ENCODE measurements around the gene TUBB1.

Gene TUBB1

DNA sequence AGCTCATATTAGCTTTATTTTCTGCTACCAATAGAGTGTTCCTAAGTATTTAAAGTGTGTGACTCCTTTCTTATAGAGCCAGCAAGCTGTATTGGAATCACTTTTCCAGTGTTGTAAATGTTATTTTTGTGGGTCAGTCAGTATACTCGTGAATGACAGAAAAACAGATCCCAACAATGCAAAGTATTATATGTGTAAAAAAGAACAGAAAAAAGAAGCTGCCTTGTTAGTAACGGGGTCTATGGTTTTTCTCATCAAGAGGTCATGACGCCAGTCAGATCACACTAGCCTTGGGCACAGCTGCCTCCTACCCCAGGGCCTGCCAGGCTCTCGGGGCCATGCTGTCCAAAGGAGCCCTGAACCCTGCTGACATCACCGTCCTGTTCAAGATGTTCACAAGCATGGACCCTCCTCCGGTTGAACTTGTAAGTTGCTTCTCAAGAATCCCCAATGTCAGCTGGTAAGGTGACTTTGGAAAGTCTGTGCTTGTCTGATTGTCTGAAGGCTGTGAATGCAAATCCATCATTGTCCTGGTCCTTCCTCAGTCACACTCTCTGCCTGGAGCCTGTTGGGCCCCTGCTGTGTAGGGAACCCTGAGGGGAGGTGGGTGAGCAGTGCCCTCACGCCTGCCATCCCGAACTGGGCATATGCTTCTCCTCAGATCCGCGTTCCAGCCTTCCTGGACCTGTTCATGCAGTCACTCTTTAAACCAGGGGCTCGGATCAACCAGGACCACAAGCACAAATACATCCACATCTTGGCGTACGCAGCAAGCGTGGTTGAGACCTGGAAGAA, 28.4 kb upstream of the TUBB1 start:
- no peak for DNase-seq

DNA sequence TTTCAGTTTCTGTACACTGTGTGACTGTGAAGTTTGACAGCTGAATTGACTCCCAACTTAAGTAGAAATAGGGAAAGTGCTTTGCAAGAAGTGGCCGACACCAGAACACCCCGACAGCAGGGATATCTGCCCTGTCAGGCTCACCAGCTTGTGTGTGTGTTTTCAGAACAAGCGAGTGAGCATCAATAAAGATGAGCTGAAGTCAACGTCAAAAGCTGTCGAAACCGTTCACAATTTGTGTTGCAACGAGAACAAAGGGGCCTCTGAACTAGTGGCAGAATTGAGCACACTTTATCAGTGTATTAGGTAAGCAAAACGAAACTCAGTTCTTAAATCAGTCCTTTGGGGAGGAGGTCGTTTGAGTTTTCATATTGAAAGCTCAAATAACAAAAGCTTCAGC, 27.5 kb upstream of the TUBB1 start:
- no peak for DNase-seq

DNA sequence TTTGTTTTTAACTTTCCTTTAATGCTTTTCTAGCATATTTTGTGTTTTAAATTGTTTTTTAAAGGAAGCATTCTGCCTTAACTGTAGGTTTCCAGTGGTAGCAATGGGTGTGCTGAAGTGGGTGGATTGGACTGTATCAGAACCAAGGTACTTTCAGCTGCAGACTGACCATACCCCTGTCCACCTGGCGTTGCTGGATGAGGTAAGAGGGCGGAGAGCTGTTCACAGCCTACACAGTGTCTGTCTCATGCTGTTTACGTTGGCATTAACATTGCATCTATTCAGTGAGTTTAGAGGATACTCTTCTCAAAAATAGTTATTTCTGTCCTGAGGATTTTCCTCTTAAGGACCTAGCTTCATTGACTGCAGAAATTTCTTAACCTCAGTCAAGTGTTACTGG, 26.3 kb upstream of the TUBB1 start:
- DNase-seq, result no peak

DNA sequence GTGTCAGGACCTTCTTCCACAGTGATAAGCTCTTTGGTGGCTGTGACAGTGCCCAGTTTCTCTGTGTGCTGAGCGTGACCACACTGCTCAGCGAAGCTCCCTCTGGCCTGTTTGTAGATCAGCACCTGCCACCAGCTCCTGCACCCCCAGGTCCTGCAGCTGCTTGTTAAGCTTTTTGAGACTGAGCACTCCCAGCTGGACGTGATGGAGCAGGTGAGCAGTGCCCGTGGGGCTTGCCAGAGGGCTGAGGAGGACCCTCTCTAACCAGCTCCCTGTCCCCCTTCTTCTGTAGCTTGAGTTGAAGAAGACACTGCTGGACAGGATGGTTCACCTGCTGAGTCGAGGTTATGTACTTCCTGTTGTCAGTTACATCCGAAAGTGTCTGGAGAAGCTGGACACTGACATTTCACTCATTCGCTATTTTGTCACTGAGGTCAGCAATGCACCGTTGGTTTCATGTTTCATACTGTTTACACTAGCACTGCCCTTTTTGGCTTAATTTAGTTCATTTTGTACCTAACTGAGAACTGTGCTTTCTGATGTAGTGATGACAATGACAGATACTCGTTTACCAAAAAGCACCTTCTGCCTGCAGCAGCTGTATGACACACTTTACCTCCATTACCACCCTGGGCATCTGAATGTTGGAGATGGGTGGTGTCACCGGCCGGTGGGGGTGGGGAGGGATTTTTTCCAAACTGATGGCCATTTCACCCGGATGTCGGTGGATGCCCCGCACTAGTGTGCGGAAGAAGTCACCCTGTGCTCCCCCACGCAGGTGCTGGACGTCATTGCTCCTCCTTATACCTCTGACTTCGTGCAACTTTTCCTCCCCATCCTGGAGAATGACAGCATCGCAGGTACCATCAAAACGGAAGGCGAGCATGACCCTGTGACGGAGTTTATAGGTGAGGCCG, 25.6 kb upstream of the TUBB1 start:
- DNase-seq, result no peak

DNA sequence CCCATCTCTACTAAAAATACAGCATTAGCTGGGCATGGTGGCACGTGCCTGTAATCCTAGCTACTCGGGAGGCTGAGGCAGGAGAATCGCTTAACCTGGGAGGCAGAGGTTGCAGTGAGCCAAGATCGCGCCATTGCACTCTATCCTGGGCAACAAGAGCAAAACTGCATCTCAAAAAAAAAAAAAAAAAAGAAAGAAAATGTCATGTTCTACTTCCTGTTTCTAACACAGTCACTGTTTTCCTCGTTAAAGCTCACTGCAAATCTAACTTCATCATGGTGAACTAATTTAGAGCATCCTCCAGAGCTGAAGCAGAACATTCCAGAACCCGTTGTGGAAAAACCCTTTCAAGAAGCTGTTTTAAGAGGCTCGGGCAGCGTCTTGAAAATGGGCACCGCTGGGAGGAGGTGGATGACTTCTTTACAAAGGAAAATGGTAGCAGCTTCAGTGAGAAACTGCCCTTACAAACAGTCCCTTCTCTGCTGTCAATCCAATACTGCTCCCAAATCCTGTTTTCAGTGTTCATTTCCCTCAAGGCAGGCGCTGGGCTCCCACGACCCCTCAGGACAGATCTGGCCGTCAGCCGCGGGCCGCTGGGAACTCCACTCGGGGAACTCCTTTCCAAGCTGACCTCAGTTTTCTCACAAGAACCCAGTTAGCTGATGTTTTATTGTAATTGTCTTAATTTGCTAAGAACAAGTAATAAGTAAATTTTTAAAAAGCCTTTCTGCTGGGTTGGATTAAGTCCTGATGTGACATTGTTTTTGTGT, 24.7 kb upstream of the TUBB1 start:
- DNase-seq, result no peak

DNA sequence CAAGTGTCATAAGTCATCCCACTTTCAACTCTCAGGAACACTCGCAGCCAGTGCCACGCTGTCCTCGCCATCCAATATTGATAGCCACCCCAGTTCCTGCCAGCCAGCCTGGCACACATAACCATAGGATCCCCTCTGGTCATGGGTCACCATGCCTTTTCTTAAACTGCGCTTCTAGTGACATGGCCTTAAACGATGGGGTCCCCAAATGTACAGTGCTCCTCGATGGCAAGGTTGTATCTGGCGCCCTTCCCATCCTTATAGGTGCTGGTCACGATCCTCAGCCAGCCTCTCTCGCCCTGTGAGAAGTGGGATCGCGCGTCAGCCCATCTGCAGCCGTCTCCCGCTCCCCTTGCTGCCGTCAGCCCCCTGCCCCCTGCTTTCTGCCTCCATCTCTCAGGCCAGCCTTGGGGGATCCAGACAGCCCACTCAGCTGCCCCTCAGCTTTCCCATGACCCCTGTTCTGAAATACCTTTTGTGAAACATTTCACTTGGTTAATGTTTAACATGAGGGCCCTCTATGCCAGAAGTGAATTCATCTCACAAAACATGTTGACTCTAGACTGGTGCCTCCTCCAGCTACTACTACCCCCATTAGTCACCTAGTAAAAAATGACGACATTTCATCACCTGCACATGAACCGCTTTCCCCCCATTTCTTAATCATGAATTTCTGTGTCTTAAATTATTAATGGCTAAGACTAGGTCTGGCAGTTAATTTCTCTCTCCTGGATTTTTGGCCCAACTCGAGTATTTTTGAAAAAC, 23.6 kb upstream of the TUBB1 start:
- no peak for DNase-seq

DNA sequence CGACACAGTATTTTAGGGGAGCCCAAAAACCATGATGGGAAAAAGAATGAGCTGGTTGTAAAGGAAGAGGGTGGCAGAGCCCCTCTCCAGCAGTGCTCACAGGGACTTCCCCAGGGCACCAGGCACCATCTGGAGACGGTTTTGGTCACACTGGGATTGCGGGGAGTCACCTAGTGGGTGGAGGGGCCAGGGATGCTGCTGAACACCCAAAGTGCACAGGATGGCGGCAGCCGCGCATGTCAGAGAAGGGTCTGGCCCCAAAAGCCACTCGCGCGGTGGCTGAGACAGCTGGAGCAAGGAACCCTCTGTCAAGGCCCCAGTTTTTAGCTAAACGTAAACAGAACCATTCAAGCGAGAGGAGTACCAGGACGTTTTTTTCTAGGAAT, 23.0 kb upstream of the TUBB1 start:
- DNase-seq, result no peak

DNA sequence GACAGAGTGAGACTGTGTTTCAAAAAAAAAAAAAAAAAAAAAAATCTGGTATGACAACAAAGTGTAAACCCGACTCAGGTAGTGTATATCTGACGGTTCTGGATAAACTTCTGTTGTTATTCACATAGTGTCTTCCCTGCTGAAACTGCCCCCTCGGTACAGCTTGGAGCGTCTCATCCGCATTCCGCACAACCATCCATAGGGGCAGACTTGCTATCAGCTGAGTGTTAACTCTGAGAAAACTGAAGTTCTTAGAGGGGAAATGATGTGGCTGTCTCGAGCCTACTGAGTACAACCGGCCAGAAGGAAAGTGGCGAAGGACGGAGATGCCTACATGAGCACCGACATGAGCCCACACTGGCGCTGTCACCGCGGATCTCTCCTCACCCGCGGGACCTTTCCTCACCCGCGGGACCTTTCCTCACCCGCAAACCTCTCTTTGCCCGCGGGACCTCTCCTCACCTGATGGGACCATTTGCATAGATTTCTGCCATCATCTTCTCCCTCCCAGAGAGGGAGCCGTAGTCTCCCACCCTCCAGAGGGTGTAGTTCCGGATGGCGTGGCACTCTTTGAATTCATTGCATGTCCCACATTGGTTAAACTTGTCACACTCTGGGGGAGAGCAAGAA, 22.0 kb upstream of the TUBB1 start:
- DNase-seq, result no peak

DNA sequence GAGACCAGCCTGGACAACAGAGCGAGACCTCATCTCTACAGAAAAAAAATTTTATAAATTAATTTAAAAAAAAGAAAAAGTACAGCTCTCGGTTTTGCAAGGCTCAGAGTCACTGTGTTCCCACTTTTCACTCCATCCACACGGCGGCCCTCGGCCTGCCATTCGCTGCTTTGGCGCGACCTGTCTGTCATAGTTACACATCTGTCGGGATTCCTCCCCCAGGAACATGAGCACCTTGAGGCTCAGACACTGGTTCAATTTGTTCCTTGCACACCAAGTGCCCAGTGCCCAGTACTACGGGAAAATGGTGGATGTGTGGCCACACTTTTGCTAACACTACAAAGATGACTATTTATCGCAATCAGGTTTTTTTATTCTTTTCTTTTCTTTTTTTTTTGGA, 20.6 kb upstream of the TUBB1 start:
- DNase-seq, result no peak

DNA sequence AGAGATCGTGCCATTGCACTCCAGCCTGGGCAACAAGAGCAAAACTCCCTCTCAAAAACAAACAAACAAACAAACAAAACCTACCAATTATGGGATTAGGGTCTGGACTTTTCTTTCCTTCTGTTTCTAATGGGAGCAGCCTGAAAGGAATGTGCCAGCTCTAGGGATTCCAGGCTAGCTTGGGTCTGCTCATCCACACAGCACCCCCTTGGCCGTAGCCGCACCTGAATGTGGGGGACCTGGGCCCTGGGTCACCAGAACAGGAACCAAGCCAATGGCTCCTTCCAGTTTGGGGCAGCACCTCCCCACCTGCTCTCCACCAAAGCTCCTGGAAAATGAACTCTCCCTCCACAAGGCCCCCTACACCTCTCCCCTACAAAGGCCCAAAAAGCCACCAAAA, 18.9 kb upstream of the TUBB1 start:
- no peak for DNase-seq

DNA sequence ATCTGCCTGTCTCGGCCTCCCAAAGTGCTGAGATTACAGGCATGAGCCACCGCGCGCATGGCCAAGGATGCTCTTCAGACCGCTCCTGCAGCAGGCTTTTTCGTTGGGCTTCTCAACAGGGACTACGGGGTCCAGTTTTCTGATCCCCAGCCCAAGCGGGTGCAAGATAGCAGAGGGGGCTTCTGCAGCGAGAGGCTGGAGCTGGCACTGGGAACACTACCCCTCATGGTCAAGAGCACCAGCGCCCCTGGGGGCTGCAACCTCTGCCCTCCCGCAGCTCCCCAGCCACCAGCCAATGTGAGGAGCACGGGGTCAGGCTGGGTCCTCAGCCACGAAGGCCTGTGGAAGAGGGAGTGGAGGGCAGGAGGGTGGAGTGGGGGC, 18.2 kb upstream of the TUBB1 start:
- no peak for DNase-seq

DNA sequence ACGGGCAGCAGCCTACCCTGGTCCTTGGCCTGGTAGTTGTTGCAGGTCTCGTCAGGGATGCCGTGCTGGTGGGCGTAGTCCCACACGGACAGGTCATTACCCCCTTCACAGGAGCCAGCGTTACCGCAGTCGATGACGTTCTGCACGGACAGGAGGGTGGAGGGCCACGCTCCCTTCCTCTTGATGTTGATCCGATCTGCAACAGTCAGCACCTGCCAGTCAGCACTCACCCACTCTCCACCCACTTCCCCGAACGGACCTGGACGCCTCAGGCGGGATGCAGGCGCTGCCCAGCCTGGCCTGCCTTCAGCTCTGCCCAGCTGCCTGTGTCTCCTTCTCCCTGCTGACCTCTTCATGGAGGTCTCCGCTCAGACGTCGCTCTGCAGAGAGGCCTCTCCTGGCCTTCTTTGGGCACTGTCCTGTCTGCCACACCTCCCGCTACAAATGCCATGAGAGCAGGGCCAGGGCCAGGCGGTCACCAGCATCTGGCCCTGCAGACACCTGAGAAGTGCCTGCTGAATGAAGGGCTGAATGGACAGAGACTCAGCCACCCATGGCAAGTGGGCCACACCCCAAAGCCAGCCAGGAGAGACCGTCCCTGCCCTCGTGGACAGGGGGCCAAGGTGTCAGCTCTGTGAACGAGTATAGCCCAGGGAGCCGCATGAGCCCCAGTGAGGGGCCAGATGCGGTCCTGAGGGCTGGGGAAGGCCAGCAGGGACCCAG, 17.6 kb upstream of the TUBB1 start:
- DNase-seq, result no peak

DNA sequence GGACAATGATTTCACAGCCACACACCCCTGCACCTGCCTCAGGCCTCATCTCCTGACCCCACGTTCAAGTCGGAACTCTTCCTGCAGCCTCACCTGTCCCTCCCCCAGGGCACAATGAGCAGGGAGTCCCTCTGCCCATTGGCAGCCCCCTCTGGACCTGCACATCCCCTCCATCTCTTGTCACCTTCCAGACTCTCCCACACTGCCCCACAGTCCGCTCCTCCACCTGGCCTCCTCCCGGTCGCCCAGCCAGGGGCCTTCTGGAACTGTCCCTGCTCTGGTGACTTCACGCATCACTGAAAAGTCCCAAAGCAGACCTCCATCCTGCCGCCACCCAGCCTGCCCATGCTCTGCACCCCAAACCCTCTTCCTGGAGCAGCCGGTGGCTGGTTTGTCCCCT, 16.8 kb upstream of the TUBB1 start:
- no peak for DNase-seq

DNA sequence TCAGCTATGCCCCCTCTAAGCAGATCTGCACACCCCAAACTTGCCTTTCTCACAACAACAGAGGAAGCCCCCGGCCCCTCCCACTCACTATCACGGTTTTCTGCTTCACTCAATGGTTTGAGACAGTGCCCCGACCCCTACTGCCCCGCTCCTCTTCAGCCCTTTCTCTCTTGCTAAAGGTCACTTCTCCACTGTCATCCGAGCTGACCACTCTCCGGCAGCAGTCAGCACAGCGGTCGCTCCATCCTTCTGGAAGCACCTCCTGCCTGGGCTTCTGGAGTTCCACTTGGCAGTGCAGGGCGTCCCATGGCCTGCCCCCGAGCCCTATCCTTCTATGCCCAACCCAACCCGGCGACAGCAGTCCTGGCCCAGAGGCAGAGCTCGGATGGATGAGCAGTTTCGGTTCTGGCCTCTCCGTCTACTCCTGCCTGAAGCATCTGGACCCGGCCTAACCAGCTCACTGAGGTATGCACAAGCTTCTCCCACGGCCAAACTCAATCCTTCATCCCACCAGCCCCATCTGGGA, 16.3 kb upstream of the TUBB1 start:
- DNase-seq, result no peak

DNA sequence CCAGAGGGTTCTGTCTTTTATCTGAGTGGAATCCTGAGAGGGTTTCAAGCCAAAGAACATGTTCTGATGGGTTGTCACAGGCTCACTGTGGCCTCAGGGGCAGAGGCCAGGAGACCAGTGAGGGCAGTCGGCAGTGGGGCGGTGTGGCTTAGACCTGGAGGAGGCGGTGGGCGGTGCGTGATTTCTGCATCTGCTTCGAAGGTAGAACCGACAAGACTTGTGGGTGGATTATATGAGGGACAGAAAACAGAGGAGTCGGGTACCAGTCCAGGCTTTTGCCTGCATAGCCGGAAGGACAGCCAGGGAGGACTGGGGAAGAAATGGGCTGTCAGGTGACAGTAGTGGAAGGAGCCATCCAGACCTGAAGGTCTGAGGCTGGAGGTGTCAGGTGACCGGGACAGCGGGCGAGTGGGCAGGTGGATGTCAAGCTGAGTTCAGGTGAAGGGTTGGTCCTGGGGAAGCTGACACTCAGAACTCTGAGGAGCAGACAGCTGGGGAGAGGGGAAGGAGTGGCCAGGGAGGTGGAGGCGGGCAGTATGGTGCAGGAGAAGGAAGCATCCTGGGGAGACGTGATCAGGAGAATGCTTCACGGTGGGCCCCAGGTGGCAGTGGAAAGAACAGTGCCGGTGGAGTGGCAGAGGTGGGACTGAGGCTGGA, 15.3 kb upstream of the TUBB1 start:
- no peak for DNase-seq

DNA sequence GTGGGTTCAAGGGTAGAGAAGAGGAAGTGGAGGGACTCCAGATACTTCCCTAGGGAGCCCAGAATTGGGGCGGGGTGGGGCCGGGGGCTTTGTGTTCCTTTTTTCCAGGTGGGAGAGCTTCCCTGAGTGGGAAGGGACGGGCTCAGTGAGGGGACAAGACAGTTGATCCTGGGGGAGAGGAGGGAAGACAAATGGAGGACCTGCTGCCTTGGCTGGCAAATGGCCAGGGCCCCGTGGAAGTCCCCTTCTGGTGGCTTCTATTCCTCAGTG, 14.8 kb upstream of the TUBB1 start:
- no peak for DNase-seq

DNA sequence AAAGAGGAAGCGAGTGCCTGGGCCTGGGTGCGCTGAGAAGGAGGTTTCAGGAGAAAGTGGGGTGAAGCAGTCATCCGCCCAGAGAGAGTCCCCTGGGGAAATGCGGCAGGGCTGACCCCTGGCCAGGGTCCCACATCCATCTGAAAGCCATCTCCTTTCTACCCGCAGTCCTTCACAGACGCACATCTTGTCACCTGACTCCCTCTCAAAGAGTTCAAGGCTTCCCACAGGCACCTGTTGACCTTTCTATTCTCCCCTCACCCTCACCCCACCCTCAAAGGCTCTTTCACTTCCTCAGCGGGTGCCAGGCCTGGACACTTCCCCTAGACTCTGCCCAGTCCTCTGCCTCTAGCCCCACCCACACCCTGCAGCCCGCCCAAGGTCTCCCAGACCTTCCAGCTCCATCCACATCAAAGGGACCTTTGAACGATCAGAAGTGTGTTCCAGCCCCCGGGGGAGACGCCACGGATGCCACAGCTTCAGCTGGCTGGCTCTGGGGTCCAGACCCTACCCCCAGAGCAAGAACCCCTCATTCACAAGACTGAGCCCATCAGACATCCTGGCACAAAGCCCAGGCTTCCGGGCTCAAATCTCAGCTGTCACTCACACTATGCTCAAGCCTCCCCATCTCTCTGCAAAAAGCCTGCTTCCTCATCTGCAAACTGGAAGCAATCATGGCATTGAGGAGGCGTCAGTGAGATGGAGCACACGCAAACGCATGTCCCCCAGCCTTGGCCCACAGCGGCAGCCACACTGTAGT, 14.3 kb upstream of the TUBB1 start:
- no peak for DNase-seq

DNA sequence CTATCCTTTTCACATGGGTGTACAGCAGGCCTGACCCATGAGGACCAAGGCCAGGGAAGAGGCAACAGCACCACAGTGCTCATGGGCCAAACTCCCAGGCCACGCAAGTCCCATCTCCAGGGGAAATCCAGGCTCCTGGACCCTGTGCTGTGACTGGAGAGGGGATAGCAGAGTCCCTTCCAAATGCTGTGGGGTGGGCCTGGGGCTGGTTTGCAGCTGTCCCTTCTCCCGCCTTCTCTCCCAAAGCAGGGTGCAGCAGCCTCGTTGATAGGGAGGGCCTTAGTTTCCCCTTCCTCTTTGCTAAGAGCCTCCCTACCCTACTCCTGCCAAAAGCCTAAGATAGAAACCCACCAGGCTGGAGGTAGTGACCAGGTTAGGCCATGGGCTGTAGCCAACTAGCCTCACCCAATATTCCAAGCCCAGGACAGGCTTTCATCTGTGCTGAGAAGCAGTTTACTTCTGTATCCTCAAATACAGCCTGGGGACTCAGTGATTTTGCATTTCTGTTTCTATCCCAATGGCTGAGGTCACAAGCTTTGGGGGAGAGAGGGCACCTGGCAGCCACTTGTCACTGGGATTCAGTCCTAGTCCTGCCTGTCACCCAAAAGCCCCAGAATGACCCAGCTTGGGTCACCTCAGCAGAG, 13.6 kb upstream of the TUBB1 start:
- DNase-seq, result no peak

DNA sequence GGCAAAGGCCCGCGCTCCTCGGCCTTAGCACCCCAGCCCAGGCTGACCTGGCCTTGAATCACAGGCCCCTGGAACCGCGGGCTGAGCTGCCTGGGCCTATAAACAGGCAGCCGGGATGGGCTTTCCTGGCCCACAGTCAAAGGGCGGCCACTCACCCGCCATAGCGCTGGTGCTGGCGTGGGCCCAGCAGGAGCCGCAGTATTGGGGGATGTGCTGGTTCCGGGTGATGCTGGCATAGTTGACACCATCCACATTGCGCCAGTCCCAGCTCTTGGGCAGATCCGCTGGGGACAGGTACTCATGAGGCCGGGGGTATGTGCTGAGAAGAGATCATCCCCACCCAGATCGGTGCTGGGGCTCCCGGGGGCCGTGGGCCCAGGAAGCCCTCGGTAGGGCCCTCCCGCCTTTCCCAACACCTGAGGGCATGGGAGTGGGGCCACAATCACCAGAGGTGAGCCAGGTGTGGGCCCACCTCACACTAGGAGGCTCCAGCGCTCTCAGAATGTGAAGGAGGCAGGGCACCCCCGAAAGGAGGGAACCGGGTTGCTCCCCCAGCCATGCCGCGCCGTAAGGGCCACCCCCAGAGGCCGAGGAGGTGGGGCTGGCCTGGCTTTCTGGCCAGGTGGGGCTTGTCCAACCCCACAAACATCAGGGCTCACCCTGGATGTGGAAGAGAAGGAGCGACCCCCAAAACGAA, 12.9 kb upstream of the TUBB1 start:
- no peak for DNase-seq

All from NCI-H748 treated with DMSO at 0.1 percent for 48 hours (cell line).